ENCODE measurements around the gene GLYATL2.

The GLYATL2 gene

GRCh38 chr11:58844361-58845005 lies at the start of gene GLYATL2:
TSS of gene GLYATL2 (minus strand) at chr11:58844704. CDS start at chr11:58839612, 5,092 bp downstream.
- DNase-seq: no peak

GRCh38 chr11:58893899-58894298 lies 49.4 kb upstream of the GLYATL2 start:
- no peak for DNase-seq

- DNase-seq: no peak
These were observed 44.1 kb upstream of the GLYATL2 start for GRCh38 chr11:58888579-58888978.

GRCh38 chr11:58887452-58887851 lies 42.9 kb upstream of the GLYATL2 start:
- no peak for DNase-seq

- DNase-seq: no peak
These were observed 36.1 kb upstream of the GLYATL2 start for GRCh38 chr11:58880625-58881024.

- DNase-seq: no peak
These were observed 35.7 kb upstream of the GLYATL2 start for GRCh38 chr11:58880166-58880565.

GRCh38 chr11:58867556-58867955 lies 23.1 kb upstream of the GLYATL2 start:
- DNase-seq: no peak

- no peak for DNase-seq
These were observed 22.3 kb upstream of the GLYATL2 start for GRCh38 chr11:58866788-58867187.

GRCh38 chr11:58864335-58864734 lies 19.8 kb upstream of the GLYATL2 start:
- DNase-seq: no peak

GRCh38 chr11:58863697-58864096 lies 19.2 kb upstream of the GLYATL2 start:
- DNase-seq: no peak

- DNase-seq: no peak
These were observed 17.0 kb upstream of the GLYATL2 start for GRCh38 chr11:58861533-58861932.

- DNase-seq: no peak
These were observed 12.3 kb upstream of the GLYATL2 start for GRCh38 chr11:58856806-58857205.

- no peak for DNase-seq
These were observed 882 bp upstream of the GLYATL2 start for GRCh38 chr11:58845386-58845785.

GRCh38 chr11:58837707-58838388 lies 6.7 kb downstream of the GLYATL2 start:
- DNase-seq: no peak

GRCh38 chr11:58832056-58832645 lies 12.4 kb downstream of the GLYATL2 start:
- no peak for DNase-seq

GRCh38 chr11:58830673-58831301 lies 13.7 kb downstream of the GLYATL2 start:
- no peak for DNase-seq

- no peak for DNase-seq
These were observed 14.7 kb downstream of the GLYATL2 start for GRCh38 chr11:58829786-58830185.

- no peak for DNase-seq
These were observed 30.8 kb downstream of the GLYATL2 start for GRCh38 chr11:58813693-58814092.

- DNase-seq: no peak
These were observed 33.0 kb downstream of the GLYATL2 start for GRCh38 chr11:58811499-58811898.

- no peak for DNase-seq
These were observed 37.2 kb downstream of the GLYATL2 start for GRCh38 chr11:58807343-58807742.

- DNase-seq: no peak
These were observed 39.4 kb downstream of the GLYATL2 start for GRCh38 chr11:58805065-58805464.

- DNase-seq: no peak
These were observed 42.4 kb downstream of the GLYATL2 start for GRCh38 chr11:58801974-58802545.

- no peak for DNase-seq
These were observed 43.2 kb downstream of the GLYATL2 start for GRCh38 chr11:58801302-58801701.
